ENCODE measurements around the gene LRIT1.

DNA sequence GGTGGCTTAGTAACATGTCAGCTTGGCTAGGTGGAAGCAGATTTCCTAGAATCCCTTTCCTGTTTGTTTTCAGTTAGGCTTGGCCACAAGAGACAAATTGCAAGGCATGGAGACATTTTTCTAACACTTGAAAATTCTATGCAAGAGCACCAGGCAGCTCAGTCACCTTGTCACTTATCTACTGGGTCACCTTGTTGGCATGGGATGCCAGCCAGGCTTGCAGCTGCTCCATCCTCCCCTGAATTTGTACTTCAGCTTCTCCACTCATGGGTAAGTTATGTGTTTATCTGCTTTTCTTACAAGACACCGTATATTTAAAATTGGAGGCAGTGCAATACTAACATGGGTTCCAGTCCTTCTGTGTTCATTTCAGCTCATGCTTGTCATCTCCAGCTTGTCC is 46.8 kb upstream of the LRIT1 start:
- no peak for TF ChIP-seq POLR2AphosphoS5 (IDR thresholded peaks at IDR 0.05)
- TF ChIP-seq, protein P1, sequence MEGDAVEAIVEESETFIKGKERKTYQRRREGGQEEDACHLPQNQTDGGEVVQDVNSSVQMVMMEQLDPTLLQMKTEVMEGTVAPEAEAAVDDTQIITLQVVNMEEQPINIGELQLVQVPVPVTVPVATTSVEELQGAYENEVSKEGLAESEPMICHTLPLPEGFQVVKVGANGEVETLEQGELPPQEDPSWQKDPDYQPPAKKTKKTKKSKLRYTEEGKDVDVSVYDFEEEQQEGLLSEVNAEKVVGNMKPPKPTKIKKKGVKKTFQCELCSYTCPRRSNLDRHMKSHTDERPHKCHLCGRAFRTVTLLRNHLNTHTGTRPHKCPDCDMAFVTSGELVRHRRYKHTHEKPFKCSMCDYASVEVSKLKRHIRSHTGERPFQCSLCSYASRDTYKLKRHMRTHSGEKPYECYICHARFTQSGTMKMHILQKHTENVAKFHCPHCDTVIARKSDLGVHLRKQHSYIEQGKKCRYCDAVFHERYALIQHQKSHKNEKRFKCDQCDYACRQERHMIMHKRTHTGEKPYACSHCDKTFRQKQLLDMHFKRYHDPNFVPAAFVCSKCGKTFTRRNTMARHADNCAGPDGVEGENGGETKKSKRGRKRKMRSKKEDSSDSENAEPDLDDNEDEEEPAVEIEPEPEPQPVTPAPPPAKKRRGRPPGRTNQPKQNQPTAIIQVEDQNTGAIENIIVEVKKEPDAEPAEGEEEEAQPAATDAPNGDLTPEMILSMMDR (IDR thresholded peaks at IDR 0.05) = no peak
- TF ChIP-seq EP300 (IDR thresholded peaks at IDR 0.05) = no peak
